Natural killer cell (primary cell): Measurements from ENCODE around the gene MYBPC1. TPM values are rescaled to one million over a fixed set of nuclear protein-coding genes. Genes with fewer than 3 reads are reported as not detected.

Experiments used
- ATAC-seq, 3 donors: fragments of 150-1000 bp in 2 of 3; fragments of 200-7000 bp in 1 of 3; cut with Tn5 transposase; 1 replicate in 1 of 3; 2 replicates in 2 of 3; pipeline ENCODE4 v1.10.0; 2021; ENCODE audit warnings: mild to moderate bottlenecking in 2 of 3, moderate library complexity in 2 of 3
- DNase-seq, 2 donors: peaks; one replicate each; pipeline versions ENCODE4 v3.0.0 to v3.0.0-alpha.2; 2013 to 2021; ENCODE audit warnings: mixed read lengths in 1 of 2
- H3K27ac ChIP-seq: one replicate; pipeline ENCODE4 v1.5.1; 2013; ENCODE audit warnings: mild to moderate bottlenecking, low read length
- H3K27me3 ChIP-seq: one replicate; pipeline ENCODE4 v1.6.1; 2013; ENCODE audit warnings: low read length; ENCODE audit not compliant: control insufficient read depth, insufficient read depth
- H3K36me3 ChIP-seq: one replicate; pipeline ENCODE4 v1.6.1; 2013; ENCODE audit warnings: low read length; ENCODE audit not compliant: control insufficient read depth, insufficient read depth
- H3K4me1 ChIP-seq: one replicate; pipeline ENCODE4 v1.6.1; 2013; ENCODE audit warnings: low read length; ENCODE audit not compliant: control insufficient read depth, insufficient read depth
- H3K4me3 ChIP-seq: one replicate; pipeline ENCODE4 v1.5.1; 2013; ENCODE audit warnings: low read length
- H3K9me3 ChIP-seq: one replicate; pipeline ENCODE4 v1.6.1; 2013; ENCODE audit warnings: low read length; ENCODE audit not compliant: control insufficient read depth, insufficient read depth
- H3K27ac Mint-ChIP-seq, 2 donors: one replicate each; pipeline ENCODE4 v1.8.0; 2022; ENCODE audit warnings: mild to moderate bottlenecking in 2 of 2, mixed read lengths in 2 of 2, moderate library complexity in 1 of 2
- H3K27me3 Mint-ChIP-seq, 2 donors: one replicate each; pipeline ENCODE4 v1.8.0; 2022; ENCODE audit warnings: low read depth in 2 of 2, mixed read lengths in 2 of 2
- H3K36me3 Mint-ChIP-seq: one replicate; pipeline ENCODE4 v1.8.0; 2022; ENCODE audit warnings: mixed read lengths
- H3K4me1 Mint-ChIP-seq, 2 donors: one replicate each; pipeline ENCODE4 v1.8.0; 2022; ENCODE audit warnings: mixed read lengths in 2 of 2
- H3K4me3 Mint-ChIP-seq: one replicate; pipeline ENCODE4 v1.8.0; 2022; ENCODE audit warnings: mild to moderate bottlenecking, moderate library complexity, mixed read lengths
- H3K9me3 Mint-ChIP-seq, 2 donors: one replicate each; pipeline ENCODE4 v1.8.0; 2022; ENCODE audit warnings: mixed read lengths in 2 of 2
- WGBS: methylation state at CpG from one replicate; pipeline ENCODE4 v1.1.7; 2013; ENCODE audit warnings: missing lambda C conversion rate; ENCODE audit not compliant: insufficient coverage; 5-methylcytosine and 5-hydroxymethylcytosine counted together
- intact Hi-C: fragments of 100-400 bp; cut with micrococcal nuclease; formaldehyde crosslinking; loops from one replicate; pipeline ENCODE4 v1.14.2; 2022
- total RNA-seq, 4 donors: library from RNA; stranded (reverse); fragments of 120-200 nt in 1 of 4; gene quantifications; one replicate each; pipeline versions ENCODE4 v1.2.3 to v1.2.4, GENCODE V29; 2013 to 2022
- TF ChIP-seq, protein P1 (sequence below): fragments of 200-600 bp; IDR thresholded peaks from one replicate; pipeline ENCODE4 v1.8.0; 2022; ENCODE audit warnings: antibody characterized with exemption

The MYBPC1 gene
- total RNA-seq, 3 donors from 2014 or later (not counting 1 experiment from before 2014, with no cell fraction given): not detected

DNA sequence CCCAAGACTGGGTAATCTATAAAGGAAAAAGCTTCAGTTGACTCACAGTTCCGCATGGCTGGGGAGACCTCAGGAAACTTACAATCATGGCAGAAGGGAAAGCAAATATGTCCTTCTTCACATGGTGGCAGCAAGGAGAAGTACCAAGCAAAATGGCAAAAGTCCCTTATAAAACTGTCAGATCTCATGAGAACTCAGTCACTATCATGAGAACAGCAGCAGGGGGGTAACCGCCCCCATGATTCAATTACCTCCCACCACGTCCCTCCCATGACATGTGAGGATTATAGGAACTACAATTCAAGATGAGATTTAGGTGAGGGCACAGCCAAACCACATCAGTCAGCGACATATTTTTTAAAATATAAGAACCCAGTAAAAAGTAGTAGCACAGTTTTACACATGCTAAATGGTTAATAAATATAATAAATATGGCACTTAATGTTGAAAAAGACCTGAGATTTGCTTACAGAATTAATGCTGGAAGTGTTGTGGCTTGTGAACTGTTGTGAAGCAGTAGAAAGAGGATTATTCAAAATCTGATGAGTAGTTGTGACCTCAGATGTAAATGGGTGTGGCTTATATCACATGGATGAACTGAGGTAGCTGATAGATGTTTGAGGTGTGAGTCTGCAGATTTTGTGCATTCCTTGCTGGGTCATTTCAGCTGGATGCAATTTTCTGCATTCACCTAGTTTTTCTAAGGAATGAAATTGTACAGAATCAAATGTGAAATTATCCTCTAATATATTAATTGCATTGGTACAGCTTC lies 55.8 kb downstream of the MYBPC1 start:
- no peaks in the 10 kb centered on the region for H3K4me1 ChIP-seq
- Mint-ChIP-seq H3K9me3 (no peaks in the 10 kb centered on the region), H3K27me3 (peaks cover 18 to 66% of the 10 kb centered on the region in 2 donors), H3K4me3 (no peak overlapping the region), H3K4me1 (no peaks in the 10 kb centered on the region), H3K27ac (no peak overlapping the region), H3K36me3 (no peaks in the 10 kb centered on the region)
- DNase-seq (no peak), ATAC-seq (no peak)
- H3K27me3 ChIP-seq: no peaks in the 10 kb centered on the region
- H3K36me3 ChIP-seq: no peaks in the 10 kb centered on the region
- no peak overlapping the region for H3K4me3 ChIP-seq
- H3K9me3 ChIP-seq: no peaks in the 10 kb centered on the region
- H3K27ac ChIP-seq: no peak overlapping the region
- TF ChIP-seq, protein P1, sequence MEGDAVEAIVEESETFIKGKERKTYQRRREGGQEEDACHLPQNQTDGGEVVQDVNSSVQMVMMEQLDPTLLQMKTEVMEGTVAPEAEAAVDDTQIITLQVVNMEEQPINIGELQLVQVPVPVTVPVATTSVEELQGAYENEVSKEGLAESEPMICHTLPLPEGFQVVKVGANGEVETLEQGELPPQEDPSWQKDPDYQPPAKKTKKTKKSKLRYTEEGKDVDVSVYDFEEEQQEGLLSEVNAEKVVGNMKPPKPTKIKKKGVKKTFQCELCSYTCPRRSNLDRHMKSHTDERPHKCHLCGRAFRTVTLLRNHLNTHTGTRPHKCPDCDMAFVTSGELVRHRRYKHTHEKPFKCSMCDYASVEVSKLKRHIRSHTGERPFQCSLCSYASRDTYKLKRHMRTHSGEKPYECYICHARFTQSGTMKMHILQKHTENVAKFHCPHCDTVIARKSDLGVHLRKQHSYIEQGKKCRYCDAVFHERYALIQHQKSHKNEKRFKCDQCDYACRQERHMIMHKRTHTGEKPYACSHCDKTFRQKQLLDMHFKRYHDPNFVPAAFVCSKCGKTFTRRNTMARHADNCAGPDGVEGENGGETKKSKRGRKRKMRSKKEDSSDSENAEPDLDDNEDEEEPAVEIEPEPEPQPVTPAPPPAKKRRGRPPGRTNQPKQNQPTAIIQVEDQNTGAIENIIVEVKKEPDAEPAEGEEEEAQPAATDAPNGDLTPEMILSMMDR: no peak
- intact Hi-C loops: no loop called here
- WGBS: 50% methylated on average over 3 of the region's 4 CpGs

DNA sequence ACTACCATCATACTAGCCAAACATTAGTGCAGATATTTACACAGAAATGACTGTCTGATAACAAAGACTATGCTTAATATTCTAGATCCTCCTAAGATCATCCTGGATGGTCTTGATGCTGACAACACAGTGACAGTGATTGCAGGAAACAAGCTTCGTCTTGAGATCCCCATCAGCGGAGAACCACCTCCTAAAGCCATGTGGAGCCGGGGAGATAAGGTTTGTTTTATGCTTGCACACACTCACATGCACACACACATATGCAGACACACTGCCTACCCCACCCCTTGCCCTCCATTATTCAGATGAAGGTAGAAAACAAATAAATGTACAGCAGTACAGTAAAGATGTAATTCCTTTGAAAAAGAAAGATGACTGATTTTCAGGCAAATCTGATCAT lies 58.3 kb downstream of the MYBPC1 start:
- no peaks in the 10 kb centered on the region for H3K9me3 Mint-ChIP-seq
- Histone ChIP-seq H3K4me3 (no peak overlapping the region), H3K4me1 (no peaks in the 10 kb centered on the region), H3K27me3 (no peaks in the 10 kb centered on the region), H3K36me3 (no peaks in the 10 kb centered on the region), H3K27ac (no peak overlapping the region), H3K9me3 (no peaks in the 10 kb centered on the region)
- DNase-seq (no peak), ATAC-seq (no peak)
- TF ChIP-seq, protein P1: no peak
- no peak overlapping the region for H3K4me3 Mint-ChIP-seq
- intact Hi-C loops: no loop called here
- no peak overlapping the region for H3K27ac Mint-ChIP-seq
- H3K4me1 Mint-ChIP-seq: no peaks in the 10 kb centered on the region
- H3K36me3 Mint-ChIP-seq: no peaks in the 10 kb centered on the region
- WGBS: 94% methylated on average over 3 of the region's 3 CpGs
- peaks cover 24 to 72% of the 10 kb centered on the region in 2 donors for H3K27me3 Mint-ChIP-seq

DNA sequence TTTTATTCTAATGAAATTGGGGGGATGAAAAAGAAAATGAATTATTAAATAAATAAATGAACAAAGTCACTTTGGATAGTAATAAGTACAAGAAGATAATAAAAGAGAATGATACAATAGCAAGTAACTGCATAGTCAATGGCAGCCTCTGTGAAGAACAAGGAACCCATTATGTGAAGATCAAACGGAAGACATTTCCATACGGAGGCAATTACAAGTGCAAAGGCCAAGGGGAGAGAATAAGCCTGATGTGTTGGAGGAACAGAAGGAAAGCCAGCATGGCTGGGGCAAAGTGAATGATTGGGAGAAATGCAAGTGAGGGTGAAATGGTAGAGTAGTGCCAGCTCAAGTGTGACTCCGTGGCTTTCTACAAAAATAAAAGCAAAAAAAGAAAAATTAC lies 58.7 kb downstream of the MYBPC1 start:
- Histone ChIP-seq H3K4me1 (no peaks in the 10 kb centered on the region), H3K27ac (no peak overlapping the region), H3K36me3 (no peaks in the 10 kb centered on the region), H3K4me3 (no peak overlapping the region), H3K9me3 (no peaks in the 10 kb centered on the region), H3K27me3 (no peaks in the 10 kb centered on the region)
- H3K9me3 Mint-ChIP-seq: no peaks in the 10 kb centered on the region
- no peak overlapping the region for H3K4me3 Mint-ChIP-seq
- no peak overlapping the region for H3K27ac Mint-ChIP-seq
- no peaks in the 10 kb centered on the region for H3K36me3 Mint-ChIP-seq
- TF ChIP-seq, protein P1: no peak
- no peaks in the 10 kb centered on the region for H3K4me1 Mint-ChIP-seq
- no peak for ATAC-seq
- intact Hi-C loops: no loop called here
- no peak for DNase-seq
- 57% methylated on average over 3 of the region's 3 CpGs for WGBS
- peaks cover 28 to 76% of the 10 kb centered on the region in 2 donors for H3K27me3 Mint-ChIP-seq

DNA sequence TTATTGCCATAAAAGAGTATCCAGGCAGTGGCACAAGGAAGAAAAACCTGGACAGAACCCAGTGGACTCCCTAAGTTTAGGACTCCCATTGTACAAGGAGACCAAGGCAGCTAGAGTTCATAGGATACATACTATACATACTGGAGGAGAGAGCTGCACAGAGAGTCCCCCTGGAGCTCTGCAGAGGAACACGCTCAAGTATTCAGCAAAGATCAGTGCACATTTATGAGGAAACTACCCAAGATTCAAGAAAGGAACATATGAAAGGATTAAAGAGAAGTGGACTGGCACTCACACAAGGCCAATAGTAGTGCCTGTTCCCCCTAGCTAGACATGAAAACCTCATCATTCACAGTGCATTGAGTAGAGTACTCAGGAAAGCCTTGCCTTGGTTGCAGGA lies 59.7 kb downstream of the MYBPC1 start:
- no peak overlapping the region for H3K27ac ChIP-seq
- intact Hi-C loops: no loop called here
- H3K9me3 ChIP-seq: no peaks in the 10 kb centered on the region
- H3K27me3 ChIP-seq: no peaks in the 10 kb centered on the region
- ATAC-seq (no peak), DNase-seq (no peak)
- TF ChIP-seq, protein P1: no peak
- H3K4me1 ChIP-seq: no peaks in the 10 kb centered on the region
- H3K27ac Mint-ChIP-seq: no peak overlapping the region
- H3K27me3 Mint-ChIP-seq: peaks cover 28 to 75% of the 10 kb centered on the region in 2 donors
- H3K4me3 Mint-ChIP-seq: no peak overlapping the region
- no peak overlapping the region for H3K4me3 ChIP-seq
- H3K9me3 Mint-ChIP-seq: no peaks in the 10 kb centered on the region
- WGBS: 89% methylated on average over 1 of the region's 1 CpG
- no peaks in the 10 kb centered on the region for H3K36me3 ChIP-seq
- H3K4me1 Mint-ChIP-seq: no peaks in the 10 kb centered on the region
- H3K36me3 Mint-ChIP-seq: no peaks in the 10 kb centered on the region
